ENCODE data around the gene FOXJ3.
A peak's percentile ranks its signal among the peaks of the same experiment; 100 is the strongest.

Gene FOXJ3

DNA sequence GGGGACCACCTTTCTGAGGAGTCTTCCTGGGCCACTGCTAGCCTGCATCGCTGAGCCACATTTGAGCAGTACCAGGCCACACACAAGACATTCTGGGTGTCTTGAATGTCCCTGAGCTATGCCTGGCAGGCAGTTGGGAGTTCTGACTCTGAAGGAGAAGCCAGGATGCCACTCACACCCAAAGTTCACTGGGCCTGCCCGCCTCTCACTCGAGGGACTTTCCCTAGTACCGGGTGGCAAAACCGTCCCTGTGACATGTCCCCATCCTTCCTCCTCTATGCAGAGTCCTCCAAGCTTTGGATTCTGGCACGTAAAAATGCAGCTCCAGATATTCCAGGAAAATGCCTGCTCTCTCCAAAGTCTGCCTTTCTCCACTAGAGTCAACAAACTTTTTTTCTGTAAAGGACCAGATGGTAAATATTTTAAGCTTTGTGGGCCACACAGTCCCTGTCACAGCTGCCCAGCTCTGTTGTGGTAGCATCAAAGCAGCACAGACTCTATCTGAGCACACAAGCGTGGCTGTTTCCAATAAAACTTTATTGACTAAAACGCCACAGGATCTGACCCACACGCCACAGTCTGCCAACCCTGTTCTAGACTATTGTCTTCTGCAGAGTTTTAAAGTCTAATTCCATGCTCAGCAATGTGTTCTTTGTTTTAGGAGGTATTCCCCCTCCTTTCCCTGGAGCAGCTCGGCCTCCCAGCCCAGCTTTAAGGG lies 201.1 kb downstream of the FOXJ3 start:
- DNase-seq (ENCODE audit: low spot score in 2 of 2) (peak in 1 of 2 donors; percentile 17), ATAC-seq (no peak)
- no peaks in the 10 kb centered on the region for H3K4me1 Mint-ChIP-seq
- H3K36me3 Mint-ChIP-seq: no peaks in the 10 kb centered on the region
- H3K27ac Mint-ChIP-seq: no peak overlapping the region
- H3K9me3 Mint-ChIP-seq: no peaks in the 10 kb centered on the region
- no peak overlapping the region for H3K4me3 Mint-ChIP-seq

DNA sequence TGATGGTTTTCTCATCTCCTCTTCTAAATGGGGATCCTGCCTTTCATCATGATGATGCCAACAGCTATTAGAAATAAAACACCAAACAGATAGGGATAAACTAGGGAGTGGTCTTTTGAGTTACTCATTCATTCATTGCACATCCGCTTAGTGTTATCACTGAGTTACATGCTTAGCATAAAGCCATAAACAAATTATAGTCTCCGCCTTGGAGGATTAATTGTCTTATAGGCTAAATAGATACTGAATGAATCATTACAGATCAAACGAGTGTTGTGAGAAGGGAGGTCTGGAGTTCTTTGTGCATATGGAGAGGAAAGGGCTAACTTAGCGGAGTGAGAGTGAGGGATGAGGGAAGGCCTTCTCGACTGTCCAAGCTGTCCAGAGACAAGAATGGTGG lies 201.6 kb downstream of the FOXJ3 start:
- no peaks in the 10 kb centered on the region for H3K9me3 Mint-ChIP-seq
- no peak overlapping the region for H3K4me3 Mint-ChIP-seq
- no peaks in the 10 kb centered on the region for H3K36me3 Mint-ChIP-seq
- H3K4me1 Mint-ChIP-seq: no peaks in the 10 kb centered on the region
- ATAC-seq (no peak), DNase-seq (ENCODE audit: low spot score in 2 of 2) (no peak)
- H3K27ac Mint-ChIP-seq: no peak overlapping the region

DNA sequence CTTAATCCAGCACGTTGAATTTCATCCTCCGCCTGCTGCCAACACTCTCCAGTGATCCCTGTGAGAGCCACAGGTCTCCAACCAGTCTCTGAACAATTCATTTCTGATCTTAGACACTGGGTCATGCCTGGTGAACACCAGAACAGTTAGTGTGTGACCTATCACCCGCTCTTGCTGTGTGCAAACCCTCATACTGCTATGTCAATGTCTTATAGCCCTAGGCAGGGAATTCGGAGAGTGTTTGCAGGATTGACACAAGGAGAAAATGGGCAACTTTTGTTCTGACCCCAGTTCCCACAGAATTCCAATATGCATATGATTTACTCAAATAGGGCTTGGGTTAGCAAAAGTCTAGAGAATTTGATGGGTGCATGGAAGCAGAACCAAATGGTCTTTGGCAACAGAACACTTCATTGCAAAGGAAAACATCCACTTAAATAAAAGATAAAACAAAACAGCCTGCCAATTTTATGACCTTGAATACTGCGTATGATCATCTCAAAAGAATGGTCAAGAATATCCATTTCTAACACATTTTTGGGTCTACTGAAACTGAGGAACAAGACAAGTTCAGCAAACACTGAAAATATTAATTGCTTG lies 204.9 kb downstream of the FOXJ3 start:
- H3K27ac Mint-ChIP-seq: no peak overlapping the region
- no peaks in the 10 kb centered on the region for H3K4me1 Mint-ChIP-seq
- ATAC-seq: no peak
- H3K36me3 Mint-ChIP-seq: no peaks in the 10 kb centered on the region
- no peaks in the 10 kb centered on the region for H3K9me3 Mint-ChIP-seq
- no peak overlapping the region for H3K4me3 Mint-ChIP-seq
- peak in 1 of 2 donors; percentile 28 for DNase-seq (ENCODE audit: low spot score in 2 of 2)

DNA sequence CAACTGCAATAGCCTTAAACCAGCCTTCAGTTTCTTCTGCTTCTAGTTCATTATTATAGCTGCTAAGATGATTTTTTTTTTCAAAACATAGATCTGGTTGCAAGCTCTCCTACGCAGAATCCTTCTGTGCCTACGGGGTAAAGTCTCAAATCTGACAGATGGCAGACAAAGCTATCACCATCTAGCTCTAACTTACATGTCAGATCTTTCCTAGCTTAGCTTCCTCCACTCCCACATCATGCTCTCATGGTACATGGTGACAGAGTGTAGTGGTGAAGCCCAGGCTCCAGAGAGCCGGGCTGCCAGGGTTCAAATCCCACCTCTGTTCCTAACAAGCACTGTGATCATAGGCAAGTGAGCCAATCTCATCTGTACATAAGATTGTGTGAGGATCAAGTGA lies 206.1 kb downstream of the FOXJ3 start:
- Mint-ChIP-seq H3K9me3 (no peaks in the 10 kb centered on the region), H3K36me3 (no peaks in the 10 kb centered on the region), H3K4me1 (no peaks in the 10 kb centered on the region), H3K27ac (no peak overlapping the region), H3K4me3 (no peak overlapping the region)
- DNase-seq (ENCODE audit: low spot score in 2 of 2) (peak in 1 of 2 donors; percentile 15), ATAC-seq (no peak)

DNA sequence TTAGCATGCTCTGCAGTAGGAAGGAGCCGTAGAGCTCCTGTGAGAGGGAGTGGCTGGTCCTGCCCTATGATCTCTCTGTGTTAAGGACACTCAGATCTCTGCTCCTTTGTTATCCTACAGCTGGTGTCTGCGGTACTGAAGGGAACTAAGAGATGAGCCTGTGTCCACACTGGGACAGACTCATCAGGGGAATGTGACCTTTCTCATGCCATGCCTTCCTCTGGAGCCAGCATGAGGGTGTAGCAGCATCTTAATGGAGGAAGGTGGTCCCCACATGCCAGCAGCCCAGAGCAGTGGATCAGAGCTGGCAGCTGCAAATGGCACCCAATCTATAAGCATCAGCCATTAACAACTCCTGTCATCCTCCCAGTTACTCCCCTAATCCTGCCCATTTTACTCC lies 206.5 kb downstream of the FOXJ3 start:
- no peak overlapping the region for H3K4me3 Mint-ChIP-seq
- ATAC-seq (peak; percentile 21), DNase-seq (ENCODE audit: low spot score in 2 of 2) (peak in 1 of 2 donors; percentile 12)
- no peaks in the 10 kb centered on the region for H3K4me1 Mint-ChIP-seq
- no peaks in the 10 kb centered on the region for H3K9me3 Mint-ChIP-seq
- H3K27ac Mint-ChIP-seq: no peak overlapping the region
- H3K36me3 Mint-ChIP-seq: no peaks in the 10 kb centered on the region

DNA sequence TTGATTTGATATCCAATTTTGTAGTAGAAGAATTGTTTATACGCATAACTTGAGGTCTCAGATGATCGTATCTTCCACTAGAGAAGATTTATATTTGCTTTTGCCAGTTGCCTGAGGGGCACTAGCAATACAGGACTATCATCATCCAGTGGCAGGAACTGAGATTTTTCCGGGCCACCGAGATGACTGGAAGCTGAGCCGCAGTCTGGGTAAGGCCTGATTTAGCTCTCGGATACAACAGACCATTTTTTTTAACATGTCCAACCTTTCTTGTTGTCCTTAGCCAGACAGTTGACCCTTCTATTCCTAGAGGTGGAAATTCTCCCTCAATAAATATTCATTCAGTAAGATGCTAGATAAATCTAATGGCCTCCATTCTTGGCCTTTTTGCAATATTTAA lies 207.3 kb downstream of the FOXJ3 start:
- ATAC-seq (no peak), DNase-seq (ENCODE audit: low spot score in 2 of 2) (peak in 1 of 2 donors; percentile 2)
- Mint-ChIP-seq H3K4me1 (no peaks in the 10 kb centered on the region), H3K36me3 (no peaks in the 10 kb centered on the region), H3K9me3 (no peaks in the 10 kb centered on the region), H3K27ac (no peak overlapping the region), H3K4me3 (no peak overlapping the region)
